ENCODE data around the gene EXOC3.

EXOC3 gene

DNA sequence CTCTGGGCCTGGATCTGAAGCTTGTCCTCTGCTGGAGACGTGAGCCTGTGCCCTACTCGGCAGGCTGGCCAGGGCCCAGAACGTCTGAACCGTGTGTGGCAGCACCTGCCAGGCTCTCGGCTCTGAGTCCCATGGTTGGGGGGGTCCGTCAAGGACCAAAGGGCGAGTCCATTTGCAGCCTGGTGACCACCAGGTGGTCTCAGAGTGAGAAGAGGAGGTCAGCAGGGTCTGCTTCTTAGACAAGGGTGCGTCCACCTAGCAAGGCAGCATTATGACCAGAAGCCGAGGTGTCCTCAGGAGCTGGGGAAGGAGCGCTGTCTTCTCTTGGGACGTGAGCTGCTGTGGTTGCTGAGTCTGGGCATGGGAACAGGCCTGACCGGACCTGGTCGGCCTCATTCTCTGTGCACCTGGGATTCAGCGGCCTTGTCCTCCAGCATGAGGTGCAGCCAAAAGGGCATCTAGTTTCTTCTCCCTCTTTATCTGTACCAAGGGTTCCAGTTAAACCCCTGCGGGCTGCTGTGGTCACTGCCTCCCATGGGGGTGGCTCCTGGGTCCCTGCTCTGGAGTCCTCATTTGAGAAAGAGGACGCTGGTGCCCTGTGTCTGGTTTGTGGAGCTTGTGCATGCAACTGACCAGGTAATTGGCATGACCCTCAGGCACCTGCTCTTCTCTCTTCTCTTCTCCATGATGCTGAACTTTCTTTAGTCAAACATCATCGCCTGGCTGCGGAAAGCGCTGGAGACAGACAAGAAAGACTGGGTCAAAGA, 14.4 kb downstream of the EXOC3 start:
- Histone ChIP-seq H3K36me3 (ENCODE audit: control insufficient read depth, insufficient read depth, low read length) (peaks cover 80% of the 10 kb centered on the region), H3K27me3 (replicated peaks; ENCODE audit: control insufficient read depth, insufficient read depth, low read length, poor library complexity, severe bottlenecking) (no peaks in the 10 kb centered on the region)

DNA sequence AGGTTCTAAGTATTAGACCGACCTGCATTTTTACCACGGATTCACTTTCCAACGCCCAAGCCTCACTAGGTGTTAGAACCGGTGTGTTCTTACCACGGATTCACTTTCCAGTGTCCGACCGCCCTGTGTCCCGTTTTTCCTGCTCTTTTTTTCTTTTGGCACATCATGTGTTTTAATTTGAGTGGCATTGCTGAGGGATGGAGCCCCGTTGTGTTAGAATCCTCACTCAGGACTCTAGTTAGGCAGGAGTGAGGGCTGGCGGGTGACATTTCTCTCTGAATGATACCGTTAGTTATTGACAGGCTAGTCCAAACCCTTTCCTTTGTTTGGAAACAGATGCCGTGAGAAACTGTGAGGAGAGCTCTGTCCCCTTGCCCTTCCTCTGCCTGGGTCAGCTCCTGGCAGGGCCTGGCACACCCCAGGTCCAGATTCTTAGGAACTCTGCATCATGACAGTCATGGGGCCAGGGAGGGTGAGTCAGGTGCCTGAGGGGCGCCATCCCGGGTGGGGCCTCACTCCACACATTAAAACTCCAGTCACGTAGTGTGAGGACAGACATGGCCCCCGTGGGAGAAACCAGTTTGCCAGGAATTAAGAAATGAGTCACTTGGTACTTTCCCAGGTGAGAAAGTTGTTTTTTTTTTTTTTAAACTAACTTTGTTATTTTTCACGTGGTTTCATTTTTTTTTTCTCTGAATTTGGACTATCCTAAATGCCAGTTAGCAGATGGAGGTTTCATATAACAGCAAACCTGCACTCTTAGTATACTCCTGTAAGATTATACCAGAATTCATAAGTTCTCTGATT, 15.8 kb downstream of the EXOC3 start:
- H3K27ac ChIP-seq (ENCODE audit: insufficient read depth, low read length, poor library complexity, severe bottlenecking): peak overlapping the region; percentile 30

More for the DNA sequence above, 14.4 kb downstream of the EXOC3 start:
- H3K4me1 ChIP-seq (ENCODE audit: control insufficient read depth, insufficient read depth, low read length, poor library complexity, severe bottlenecking): no peaks in the 10 kb centered on the region
- no peak overlapping the region for H3K27ac ChIP-seq (ENCODE audit: insufficient read depth, low read length, poor library complexity, severe bottlenecking)
- DNase-seq: no peak
- H3K9me3 ChIP-seq (ENCODE audit: control insufficient read depth, low read length): no peaks in the 10 kb centered on the region
- no peak overlapping the region for H3K4me3 ChIP-seq (ENCODE audit: insufficient read depth, low read depth, low read length, poor library complexity, severe bottlenecking)

DNA sequence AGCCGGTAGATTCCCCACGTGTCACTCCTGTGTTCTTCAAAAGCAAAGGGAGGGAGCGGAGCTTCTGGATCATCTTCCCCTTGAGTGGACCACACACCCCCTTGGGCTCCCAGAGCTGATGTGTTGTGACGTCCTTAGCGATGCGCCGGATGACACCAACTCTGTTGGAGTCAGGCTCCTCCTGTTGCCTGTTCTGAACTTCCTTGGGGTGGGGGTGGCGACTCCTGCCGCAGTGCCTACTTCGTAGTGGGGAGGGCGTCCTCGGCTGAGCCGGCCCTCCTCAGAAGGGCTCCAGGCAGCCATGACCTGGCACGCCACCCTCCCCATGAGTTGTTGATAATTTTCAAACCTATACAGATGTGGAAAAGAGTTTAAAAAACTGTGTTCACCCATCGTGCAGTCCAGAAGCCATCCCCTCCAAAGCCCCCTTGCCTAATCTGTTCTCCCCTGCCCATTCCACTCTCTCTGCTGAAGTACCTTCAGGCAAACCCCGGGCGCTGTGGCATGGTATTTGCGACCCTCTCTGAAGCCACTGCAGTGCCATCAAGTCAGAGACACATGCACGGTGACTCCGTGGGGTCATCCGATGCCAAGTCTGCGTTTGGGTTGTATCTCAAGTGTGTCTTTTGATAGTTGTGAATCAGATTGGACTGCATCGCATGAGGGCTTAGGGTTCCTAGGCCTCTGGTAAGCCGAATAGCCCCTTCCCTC, 16.7 kb downstream of the EXOC3 start:
- no peaks in the 10 kb centered on the region for H3K9me3 ChIP-seq (ENCODE audit: control insufficient read depth, low read length)
- no peaks in the 10 kb centered on the region for H3K27me3 ChIP-seq (replicated peaks; ENCODE audit: control insufficient read depth, insufficient read depth, low read length, poor library complexity, severe bottlenecking)
- peaks cover 60% of the 10 kb centered on the region for H3K36me3 ChIP-seq (ENCODE audit: control insufficient read depth, insufficient read depth, low read length)
- no peak overlapping the region for H3K27ac ChIP-seq (ENCODE audit: insufficient read depth, low read length, poor library complexity, severe bottlenecking)
- H3K4me1 ChIP-seq (ENCODE audit: control insufficient read depth, insufficient read depth, low read length, poor library complexity, severe bottlenecking): peaks cover 7% of the 10 kb centered on the region
- DNase-seq: no peak
- no peak overlapping the region for H3K4me3 ChIP-seq (ENCODE audit: insufficient read depth, low read depth, low read length, poor library complexity, severe bottlenecking)

More for the DNA sequence above, 15.8 kb downstream of the EXOC3 start:
- Histone ChIP-seq H3K4me3 (ENCODE audit: insufficient read depth, low read depth, low read length, poor library complexity, severe bottlenecking) (no peak overlapping the region), H3K36me3 (ENCODE audit: control insufficient read depth, insufficient read depth, low read length) (peaks cover 69% of the 10 kb centered on the region), H3K4me1 (ENCODE audit: control insufficient read depth, insufficient read depth, low read length, poor library complexity, severe bottlenecking) (no peaks in the 10 kb centered on the region), H3K27me3 (replicated peaks; ENCODE audit: control insufficient read depth, insufficient read depth, low read length, poor library complexity, severe bottlenecking) (no peaks in the 10 kb centered on the region), H3K9me3 (ENCODE audit: control insufficient read depth, low read length) (no peaks in the 10 kb centered on the region)
- DNase-seq: no peak

DNA sequence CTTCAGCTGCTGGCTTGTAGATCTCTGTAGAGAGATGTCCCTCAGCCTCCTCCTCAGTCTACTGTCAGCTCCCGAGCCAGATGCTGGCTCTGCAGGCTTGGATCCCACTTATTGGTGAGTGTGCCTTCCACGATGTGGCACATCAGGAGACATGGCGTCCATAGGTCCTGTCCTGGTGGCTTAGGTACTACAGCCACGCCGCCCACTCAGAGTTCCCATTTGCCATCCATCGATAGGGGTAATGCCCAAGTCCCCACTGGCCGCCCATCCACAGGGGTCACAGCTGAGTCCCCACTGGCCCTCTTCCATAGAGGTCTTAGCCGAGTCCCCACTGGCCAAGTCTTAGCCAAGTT, 17.3 kb downstream of the EXOC3 start:
- no peak overlapping the region for H3K4me3 ChIP-seq (ENCODE audit: insufficient read depth, low read depth, low read length, poor library complexity, severe bottlenecking)
- no peaks in the 10 kb centered on the region for H3K9me3 ChIP-seq (ENCODE audit: control insufficient read depth, low read length)
- DNase-seq: no peak
- H3K27me3 ChIP-seq (replicated peaks; ENCODE audit: control insufficient read depth, insufficient read depth, low read length, poor library complexity, severe bottlenecking): no peaks in the 10 kb centered on the region
- no peak overlapping the region for H3K27ac ChIP-seq (ENCODE audit: insufficient read depth, low read length, poor library complexity, severe bottlenecking)
- peaks cover 9% of the 10 kb centered on the region for H3K4me1 ChIP-seq (ENCODE audit: control insufficient read depth, insufficient read depth, low read length, poor library complexity, severe bottlenecking)
- H3K36me3 ChIP-seq (ENCODE audit: control insufficient read depth, insufficient read depth, low read length): peaks cover 62% of the 10 kb centered on the region

DNA sequence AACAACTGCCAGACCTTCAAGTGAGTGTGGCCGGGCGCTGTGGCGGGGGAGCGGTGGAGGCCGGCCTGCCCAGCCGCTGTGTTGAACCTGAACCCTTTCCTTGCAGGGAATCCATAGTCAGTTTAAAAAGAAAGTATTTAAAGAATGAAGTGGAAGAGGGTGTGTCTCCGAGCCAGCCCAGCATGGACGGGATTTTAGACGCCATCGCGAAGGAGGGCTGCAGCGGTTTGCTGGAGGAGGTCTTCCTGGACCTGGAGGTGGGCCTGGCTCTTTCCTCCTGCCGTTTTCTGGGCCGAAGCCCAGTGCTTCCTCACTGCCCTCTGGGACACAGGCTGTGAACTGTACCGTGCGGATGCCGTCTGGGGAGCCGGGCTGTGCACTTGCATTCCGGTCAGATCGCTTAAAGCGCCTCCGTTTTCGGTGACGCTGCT, 19.1 kb downstream of the EXOC3 start:
- DNase-seq: no peak
- H3K4me3 ChIP-seq (ENCODE audit: insufficient read depth, low read depth, low read length, poor library complexity, severe bottlenecking): no peak overlapping the region
- peaks cover 51% of the 10 kb centered on the region for H3K36me3 ChIP-seq (ENCODE audit: control insufficient read depth, insufficient read depth, low read length)

DNA sequence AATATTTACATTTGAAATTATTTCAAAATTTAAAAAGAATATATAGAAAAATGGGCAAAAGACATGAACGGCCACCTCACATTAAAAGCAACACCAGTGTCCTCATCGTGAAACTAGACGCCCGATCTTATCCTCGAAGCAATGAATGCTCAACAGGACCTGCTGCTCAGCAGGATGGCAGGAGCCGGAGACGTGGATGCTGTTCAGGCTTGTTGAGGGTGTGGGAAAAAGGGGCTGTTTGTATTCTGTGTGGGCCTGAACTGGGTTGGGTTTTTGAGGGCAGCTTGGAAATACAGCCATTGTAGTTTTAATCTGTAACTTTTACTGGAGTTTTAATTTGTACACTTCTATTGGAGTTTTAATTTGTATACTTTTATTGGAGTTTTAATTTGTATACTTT, 20.3 kb downstream of the EXOC3 start:
- H3K27ac ChIP-seq (ENCODE audit: insufficient read depth, low read length, poor library complexity, severe bottlenecking): peak overlapping the region; percentile 59
- peaks cover 38% of the 10 kb centered on the region for H3K36me3 ChIP-seq (ENCODE audit: control insufficient read depth, insufficient read depth, low read length)
- peaks cover 9% of the 10 kb centered on the region for H3K4me1 ChIP-seq (ENCODE audit: control insufficient read depth, insufficient read depth, low read length, poor library complexity, severe bottlenecking)
- no peak for DNase-seq
- no peak overlapping the region for H3K4me3 ChIP-seq (ENCODE audit: insufficient read depth, low read depth, low read length, poor library complexity, severe bottlenecking)
- no peaks in the 10 kb centered on the region for H3K9me3 ChIP-seq (ENCODE audit: control insufficient read depth, low read length)
- H3K27me3 ChIP-seq (replicated peaks; ENCODE audit: control insufficient read depth, insufficient read depth, low read length, poor library complexity, severe bottlenecking): no peaks in the 10 kb centered on the region

More for the DNA sequence above, 19.1 kb downstream of the EXOC3 start:
- no peaks in the 10 kb centered on the region for H3K9me3 ChIP-seq (ENCODE audit: control insufficient read depth, low read length)
- H3K27ac ChIP-seq (ENCODE audit: insufficient read depth, low read length, poor library complexity, severe bottlenecking): no peak overlapping the region
- no peaks in the 10 kb centered on the region for H3K27me3 ChIP-seq (replicated peaks; ENCODE audit: control insufficient read depth, insufficient read depth, low read length, poor library complexity, severe bottlenecking)
- H3K4me1 ChIP-seq (ENCODE audit: control insufficient read depth, insufficient read depth, low read length, poor library complexity, severe bottlenecking): peaks cover 9% of the 10 kb centered on the region

DNA sequence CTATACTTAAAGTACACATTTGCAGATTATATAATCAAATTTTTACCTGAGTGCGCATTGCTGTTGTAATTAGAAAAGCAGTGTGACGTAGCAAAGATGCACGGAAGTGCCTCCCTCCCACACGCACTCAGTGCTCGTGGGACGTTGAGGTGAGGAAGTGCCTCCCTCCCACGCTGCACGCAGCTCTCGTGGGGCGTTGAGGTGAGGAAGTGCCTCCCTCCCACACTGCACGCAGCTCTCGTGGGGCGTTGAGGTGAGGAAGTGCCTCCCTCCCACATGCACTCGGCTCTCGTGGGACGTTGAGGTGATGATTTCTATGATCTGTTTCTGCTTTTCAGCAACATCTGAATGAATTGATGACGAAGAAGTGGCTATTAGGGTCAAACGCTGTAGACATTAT, 21.0 kb downstream of the EXOC3 start:
- Histone ChIP-seq H3K27ac (ENCODE audit: insufficient read depth, low read length, poor library complexity, severe bottlenecking) (peak overlapping the region; percentile 59), H3K9me3 (ENCODE audit: control insufficient read depth, low read length) (no peaks in the 10 kb centered on the region), H3K4me3 (ENCODE audit: insufficient read depth, low read depth, low read length, poor library complexity, severe bottlenecking) (no peak overlapping the region), H3K36me3 (ENCODE audit: control insufficient read depth, insufficient read depth, low read length) (peaks cover 33% of the 10 kb centered on the region), H3K4me1 (ENCODE audit: control insufficient read depth, insufficient read depth, low read length, poor library complexity, severe bottlenecking) (peaks cover 9% of the 10 kb centered on the region), H3K27me3 (replicated peaks; ENCODE audit: control insufficient read depth, insufficient read depth, low read length, poor library complexity, severe bottlenecking) (no peaks in the 10 kb centered on the region)
- DNase-seq: peak; percentile 60 to 71 (median 66)

DNA sequence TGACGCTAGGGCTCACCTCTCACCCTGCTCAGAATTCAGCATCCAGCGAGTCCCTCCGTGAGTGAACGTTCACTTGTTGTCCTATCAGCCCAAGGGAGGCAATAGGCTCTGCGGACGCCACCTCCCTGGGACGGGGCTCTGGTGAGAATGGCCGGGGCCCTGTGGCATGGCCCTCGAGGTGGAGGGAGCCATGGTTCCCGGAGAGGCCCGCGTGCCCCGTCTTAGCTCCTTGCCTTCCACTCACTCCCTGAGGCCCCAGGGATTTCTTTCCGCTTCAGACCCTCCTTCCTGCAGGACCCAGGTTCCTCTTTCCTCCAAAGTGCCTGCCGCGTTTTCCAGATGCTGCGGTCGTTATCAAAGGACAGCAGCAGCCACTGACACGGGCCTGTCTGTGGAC, 21.5 kb downstream of the EXOC3 start:
- no peaks in the 10 kb centered on the region for H3K27me3 ChIP-seq (replicated peaks; ENCODE audit: control insufficient read depth, insufficient read depth, low read length, poor library complexity, severe bottlenecking)
- DNase-seq: no peak
- H3K9me3 ChIP-seq (ENCODE audit: control insufficient read depth, low read length): no peaks in the 10 kb centered on the region
- peak overlapping the region; percentile 59 for H3K27ac ChIP-seq (ENCODE audit: insufficient read depth, low read length, poor library complexity, severe bottlenecking)
- peaks cover 31% of the 10 kb centered on the region for H3K36me3 ChIP-seq (ENCODE audit: control insufficient read depth, insufficient read depth, low read length)
- no peak overlapping the region for H3K4me3 ChIP-seq (ENCODE audit: insufficient read depth, low read depth, low read length, poor library complexity, severe bottlenecking)
- peaks cover 9% of the 10 kb centered on the region for H3K4me1 ChIP-seq (ENCODE audit: control insufficient read depth, insufficient read depth, low read length, poor library complexity, severe bottlenecking)

DNA sequence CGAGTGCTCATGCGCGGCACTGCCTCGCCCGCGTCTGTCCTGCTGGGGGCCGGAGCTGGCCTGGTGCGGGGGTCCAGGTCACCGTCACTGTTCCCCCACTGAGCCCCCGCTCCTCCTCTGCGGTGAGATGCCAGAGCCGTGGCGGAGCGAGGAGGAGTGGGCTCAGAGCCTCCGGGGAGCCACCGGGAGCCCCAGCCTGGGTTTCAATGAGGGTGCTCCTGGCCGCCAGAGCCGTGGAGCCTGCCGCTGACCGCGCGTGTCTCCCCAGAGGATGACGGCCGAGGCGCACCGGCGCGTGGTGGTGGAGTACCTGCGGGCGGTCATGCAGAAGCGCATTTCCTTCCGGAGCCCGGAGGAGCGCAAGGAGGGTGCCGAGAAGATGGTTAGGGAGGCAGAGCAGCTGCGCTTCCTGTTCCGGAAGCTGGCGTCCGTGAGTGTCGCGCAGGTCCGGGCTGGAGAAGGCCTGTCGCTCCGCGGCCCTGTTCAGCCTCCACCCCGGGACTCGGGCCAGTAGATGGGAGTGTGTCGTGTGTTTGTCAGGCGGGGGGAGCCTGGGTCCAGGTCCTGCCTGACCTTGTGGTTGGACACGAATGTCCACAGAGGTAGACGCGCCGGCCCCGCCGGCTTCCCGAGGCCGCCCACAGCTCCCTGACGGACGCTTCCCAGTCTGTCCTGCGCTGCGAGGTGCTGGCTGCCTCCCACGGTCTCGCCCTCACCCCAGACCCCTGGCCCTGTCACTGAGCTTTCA, 22.0 kb downstream of the EXOC3 start:
- DNase-seq: no peak
- no peak overlapping the region for H3K4me3 ChIP-seq (ENCODE audit: insufficient read depth, low read depth, low read length, poor library complexity, severe bottlenecking)

More for the DNA sequence above, 22.0 kb downstream of the EXOC3 start:
- no peak overlapping the region for H3K27ac ChIP-seq (ENCODE audit: insufficient read depth, low read length, poor library complexity, severe bottlenecking)
- peaks cover 25% of the 10 kb centered on the region for H3K36me3 ChIP-seq (ENCODE audit: control insufficient read depth, insufficient read depth, low read length)
- no peaks in the 10 kb centered on the region for H3K27me3 ChIP-seq (replicated peaks; ENCODE audit: control insufficient read depth, insufficient read depth, low read length, poor library complexity, severe bottlenecking)
- H3K4me1 ChIP-seq (ENCODE audit: control insufficient read depth, insufficient read depth, low read length, poor library complexity, severe bottlenecking): peaks cover 9% of the 10 kb centered on the region
- H3K9me3 ChIP-seq (ENCODE audit: control insufficient read depth, low read length): no peaks in the 10 kb centered on the region

Data from effector memory CD4-positive, alpha-beta T cell (primary cell).